ENCODE data around the gene DNER.
"Not testable (repeated sequence)": the region's sequence is repeated elsewhere in the genome, so short reads cannot be mapped to it uniquely, and the experiment has no call there.

The DNER gene, protein sequence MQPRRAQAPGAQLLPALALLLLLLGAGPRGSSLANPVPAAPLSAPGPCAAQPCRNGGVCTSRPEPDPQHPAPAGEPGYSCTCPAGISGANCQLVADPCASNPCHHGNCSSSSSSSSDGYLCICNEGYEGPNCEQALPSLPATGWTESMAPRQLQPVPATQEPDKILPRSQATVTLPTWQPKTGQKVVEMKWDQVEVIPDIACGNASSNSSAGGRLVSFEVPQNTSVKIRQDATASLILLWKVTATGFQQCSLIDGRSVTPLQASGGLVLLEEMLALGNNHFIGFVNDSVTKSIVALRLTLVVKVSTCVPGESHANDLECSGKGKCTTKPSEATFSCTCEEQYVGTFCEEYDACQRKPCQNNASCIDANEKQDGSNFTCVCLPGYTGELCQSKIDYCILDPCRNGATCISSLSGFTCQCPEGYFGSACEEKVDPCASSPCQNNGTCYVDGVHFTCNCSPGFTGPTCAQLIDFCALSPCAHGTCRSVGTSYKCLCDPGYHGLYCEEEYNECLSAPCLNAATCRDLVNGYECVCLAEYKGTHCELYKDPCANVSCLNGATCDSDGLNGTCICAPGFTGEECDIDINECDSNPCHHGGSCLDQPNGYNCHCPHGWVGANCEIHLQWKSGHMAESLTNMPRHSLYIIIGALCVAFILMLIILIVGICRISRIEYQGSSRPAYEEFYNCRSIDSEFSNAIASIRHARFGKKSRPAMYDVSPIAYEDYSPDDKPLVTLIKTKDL

GRCh38 chr2:229714080-229714735 is at the start of gene DNER:
DNER (minus strand) TSS chr2:229714555; CDS start chr2:229714423, 132 bp downstream.
- Histone ChIP-seq H3K9ac (ENCODE audit: low read length) (peak within 1 kb of the TSS; percentile 15), H3K27ac (ENCODE audit: low read depth, low read length) (no peak within 1 kb of the TSS), H3K36me3 (ENCODE audit: control insufficient read depth, insufficient read depth, low read length) (no peaks in the 10 kb centered on the region), H3K4me1 (ENCODE audit: control insufficient read depth, insufficient read depth, low read length) (peaks cover 4% of the 10 kb centered on the region), H3K9me3 (ENCODE audit: control insufficient read depth, insufficient read depth, low read depth, low read length) (no peaks in the 10 kb centered on the region), H3K27me3 (ENCODE audit: control insufficient read depth, insufficient read depth, low read length) (peaks cover 93% of the 10 kb centered on the region), H3K4me3 (ENCODE audit: low read depth, low read length) (peak within 1 kb of the TSS; percentile 79)

GRCh38 chr2:229761663-229762062 is 47.3 kb upstream of the DNER start:
- Histone ChIP-seq H3K4me1 (ENCODE audit: control insufficient read depth, insufficient read depth, low read length) (peaks cover 10% of the 10 kb centered on the region; the same call in 1 of the 2 replicates), H3K36me3 (ENCODE audit: control insufficient read depth, insufficient read depth, low read length) (peaks cover 29% of the 10 kb centered on the region), H3K4me3 (ENCODE audit: low read depth, low read length) (no peak overlapping the region), H3K9me3 (ENCODE audit: control insufficient read depth, insufficient read depth, low read depth, low read length) (no peaks in the 10 kb centered on the region), H3K27ac (ENCODE audit: low read depth, low read length) (no peak overlapping the region), H3K27me3 (ENCODE audit: control insufficient read depth, insufficient read depth, low read length) (no peaks in the 10 kb centered on the region), H3K9ac (ENCODE audit: low read length) (no peak overlapping the region)

GRCh38 chr2:229757462-229757861 is 43.1 kb upstream of the DNER start:
- H3K27ac ChIP-seq (ENCODE audit: low read depth, low read length); H3K27me3 ChIP-seq (ENCODE audit: control insufficient read depth, insufficient read depth, low read length); H3K9me3 ChIP-seq (ENCODE audit: control insufficient read depth, insufficient read depth, low read depth, low read length); H3K9ac ChIP-seq (ENCODE audit: low read length); H3K36me3 ChIP-seq (ENCODE audit: control insufficient read depth, insufficient read depth, low read length); H3K4me3 ChIP-seq (ENCODE audit: low read depth, low read length); H3K4me1 ChIP-seq (ENCODE audit: control insufficient read depth, insufficient read depth, low read length): not testable (repeated sequence)

DNA sequence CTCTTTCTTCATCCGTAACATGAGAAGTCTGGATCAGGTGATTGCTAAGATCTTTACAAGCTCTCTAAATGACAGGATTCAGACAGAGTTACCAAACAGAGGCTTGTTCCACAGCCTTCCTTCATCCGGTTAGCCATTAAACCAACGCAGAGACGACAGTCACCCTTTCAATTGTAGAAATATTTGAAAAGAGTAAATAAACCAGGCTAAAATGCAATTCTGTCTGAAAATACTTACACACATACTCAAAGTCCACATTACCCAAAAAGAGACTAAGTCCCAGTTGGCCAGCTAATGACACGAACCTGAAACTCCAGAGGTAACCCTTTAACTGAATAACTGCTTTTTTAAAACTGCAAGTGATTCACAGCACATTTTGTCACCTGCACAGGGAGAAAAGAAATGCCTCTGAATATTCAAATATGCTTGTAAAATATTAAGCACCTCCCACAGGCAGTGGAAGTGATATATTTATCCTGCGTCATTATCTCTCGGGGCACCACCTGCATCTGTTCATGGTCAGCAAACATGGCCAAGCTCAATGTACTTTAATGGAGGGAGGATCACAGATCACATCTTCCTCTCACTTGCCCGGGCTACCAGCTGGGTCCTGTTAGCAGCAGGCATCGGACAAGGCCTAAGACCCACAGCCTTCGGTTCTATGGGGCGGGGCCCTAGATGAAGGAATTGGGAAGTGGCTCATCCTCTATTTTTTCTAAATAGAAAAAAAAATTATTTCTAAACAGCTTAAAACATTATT is 38.8 kb upstream of the DNER start:
- H3K36me3 ChIP-seq (ENCODE audit: control insufficient read depth, insufficient read depth, low read length) = no peaks in the 10 kb centered on the region
- H3K4me3 ChIP-seq (ENCODE audit: low read depth, low read length) = no peak overlapping the region
- H3K27me3 ChIP-seq (ENCODE audit: control insufficient read depth, insufficient read depth, low read length) = no peaks in the 10 kb centered on the region
- H3K27ac ChIP-seq (ENCODE audit: low read depth, low read length) = no peak overlapping the region
- H3K9me3 ChIP-seq (ENCODE audit: control insufficient read depth, insufficient read depth, low read depth, low read length) = no peaks in the 10 kb centered on the region
- H3K9ac ChIP-seq (ENCODE audit: low read length) = no peak overlapping the region
- no peaks in the 10 kb centered on the region for H3K4me1 ChIP-seq (ENCODE audit: control insufficient read depth, insufficient read depth, low read length)

GRCh38 chr2:229749779-229750178 is 35.4 kb upstream of the DNER start:
- H3K27me3 ChIP-seq (ENCODE audit: control insufficient read depth, insufficient read depth, low read length) = no peaks in the 10 kb centered on the region
- H3K36me3 ChIP-seq (ENCODE audit: control insufficient read depth, insufficient read depth, low read length) = no peaks in the 10 kb centered on the region
- H3K27ac ChIP-seq (ENCODE audit: low read depth, low read length) = no peak overlapping the region
- no peaks in the 10 kb centered on the region for H3K4me1 ChIP-seq (ENCODE audit: control insufficient read depth, insufficient read depth, low read length)
- H3K4me3 ChIP-seq (ENCODE audit: low read depth, low read length) = no peak overlapping the region
- no peaks in the 10 kb centered on the region; the same call in 1 of the 2 replicates for H3K9me3 ChIP-seq (ENCODE audit: control insufficient read depth, insufficient read depth, low read depth, low read length)
- H3K9ac ChIP-seq (ENCODE audit: low read length) = no peak overlapping the region

GRCh38 chr2:229748950-229749349 is 34.6 kb upstream of the DNER start:
- Histone ChIP-seq H3K9ac (ENCODE audit: low read length) (no peak overlapping the region), H3K27me3 (ENCODE audit: control insufficient read depth, insufficient read depth, low read length) (no peaks in the 10 kb centered on the region), H3K4me1 (ENCODE audit: control insufficient read depth, insufficient read depth, low read length) (no peaks in the 10 kb centered on the region), H3K4me3 (ENCODE audit: low read depth, low read length) (no peak overlapping the region), H3K9me3 (ENCODE audit: control insufficient read depth, insufficient read depth, low read depth, low read length) (no peaks in the 10 kb centered on the region; the same call in 1 of the 2 replicates), H3K36me3 (ENCODE audit: control insufficient read depth, insufficient read depth, low read length) (no peaks in the 10 kb centered on the region), H3K27ac (ENCODE audit: low read depth, low read length) (no peak overlapping the region)

DNA sequence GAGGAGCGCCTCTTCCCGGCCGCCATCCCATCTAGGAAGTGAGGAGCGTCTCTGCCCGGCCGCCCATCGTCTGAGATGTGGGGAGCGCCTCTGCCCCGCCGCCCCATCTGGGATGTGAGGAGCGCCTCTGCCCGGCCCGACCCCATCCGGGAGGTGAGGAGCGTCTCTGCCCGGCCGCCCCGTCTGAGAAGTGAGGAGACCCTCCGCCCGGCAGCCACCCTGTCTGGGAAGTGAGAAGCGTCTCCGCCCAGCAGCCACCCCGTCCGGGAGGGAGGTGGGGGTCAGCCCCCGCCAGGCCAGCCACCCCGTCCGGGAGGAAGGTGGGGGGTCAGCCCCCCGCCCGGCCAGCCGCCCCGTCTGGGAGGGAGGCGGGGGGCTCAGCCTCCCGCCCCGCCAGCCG is 28.3 kb upstream of the DNER start:
- not testable (repeated sequence) for H3K4me3 ChIP-seq (ENCODE audit: low read depth, low read length); H3K4me1 ChIP-seq (ENCODE audit: control insufficient read depth, insufficient read depth, low read length); H3K36me3 ChIP-seq (ENCODE audit: control insufficient read depth, insufficient read depth, low read length); H3K27ac ChIP-seq (ENCODE audit: low read depth, low read length); H3K9ac ChIP-seq (ENCODE audit: low read length); H3K27me3 ChIP-seq (ENCODE audit: control insufficient read depth, insufficient read depth, low read length)
- peaks cover 25% of the 10 kb centered on the region for H3K9me3 ChIP-seq (ENCODE audit: control insufficient read depth, insufficient read depth, low read depth, low read length)

- Histone ChIP-seq H3K9me3 (ENCODE audit: control insufficient read depth, insufficient read depth, low read depth, low read length) (peaks cover 35% of the 10 kb centered on the region), H3K27ac (ENCODE audit: low read depth, low read length) (no peak overlapping the region), H3K4me1 (ENCODE audit: control insufficient read depth, insufficient read depth, low read length) (no peaks in the 10 kb centered on the region; the same call in 1 of the 2 replicates), H3K36me3 (ENCODE audit: control insufficient read depth, insufficient read depth, low read length) (no peaks in the 10 kb centered on the region; the same call in 1 of the 2 replicates), H3K27me3 (ENCODE audit: control insufficient read depth, insufficient read depth, low read length) (no peaks in the 10 kb centered on the region), H3K9ac (ENCODE audit: low read length) (no peak overlapping the region), H3K4me3 (ENCODE audit: low read depth, low read length) (no peak overlapping the region)
Measured at GRCh38 chr2:229740279-229740678, 25.9 kb upstream of the DNER start.

DNA sequence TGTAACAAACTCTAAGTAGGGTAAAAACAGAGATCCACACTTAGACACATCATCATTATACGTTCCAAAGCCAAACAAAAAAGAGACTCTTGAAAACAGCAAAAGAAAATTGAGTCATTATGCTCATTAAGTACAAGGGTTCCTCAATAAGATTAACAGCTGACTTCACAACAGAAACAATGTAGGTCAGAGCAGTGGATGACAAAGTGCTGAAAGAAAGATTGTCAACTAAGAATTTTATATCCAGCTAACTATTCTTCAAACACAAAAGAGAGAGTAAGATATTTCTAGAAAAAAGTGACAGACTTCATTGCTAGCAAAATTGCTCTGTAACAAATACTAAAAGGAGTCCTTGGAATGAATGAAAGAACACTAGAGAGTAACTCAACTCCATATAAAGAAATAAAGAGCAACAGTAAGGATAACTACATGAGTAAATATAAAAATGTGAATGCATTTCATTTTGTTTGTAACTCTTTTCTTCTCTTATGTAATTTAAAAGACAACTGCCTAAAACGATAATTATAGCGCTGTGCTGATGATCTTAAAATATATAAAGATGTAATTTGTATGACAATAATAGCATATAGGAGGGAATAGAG is 23.8 kb upstream of the DNER start:
- peaks cover 35% of the 10 kb centered on the region for H3K9me3 ChIP-seq (ENCODE audit: control insufficient read depth, insufficient read depth, low read depth, low read length)
- no peak overlapping the region for H3K9ac ChIP-seq (ENCODE audit: low read length)
- H3K36me3 ChIP-seq (ENCODE audit: control insufficient read depth, insufficient read depth, low read length) = no peaks in the 10 kb centered on the region; the same call in 1 of the 2 replicates
- H3K4me3 ChIP-seq (ENCODE audit: low read depth, low read length) = no peak overlapping the region
- no peaks in the 10 kb centered on the region for H3K27me3 ChIP-seq (ENCODE audit: control insufficient read depth, insufficient read depth, low read length)
- no peak overlapping the region for H3K27ac ChIP-seq (ENCODE audit: low read depth, low read length)
- H3K4me1 ChIP-seq (ENCODE audit: control insufficient read depth, insufficient read depth, low read length) = peaks cover 16% of the 10 kb centered on the region

DNA sequence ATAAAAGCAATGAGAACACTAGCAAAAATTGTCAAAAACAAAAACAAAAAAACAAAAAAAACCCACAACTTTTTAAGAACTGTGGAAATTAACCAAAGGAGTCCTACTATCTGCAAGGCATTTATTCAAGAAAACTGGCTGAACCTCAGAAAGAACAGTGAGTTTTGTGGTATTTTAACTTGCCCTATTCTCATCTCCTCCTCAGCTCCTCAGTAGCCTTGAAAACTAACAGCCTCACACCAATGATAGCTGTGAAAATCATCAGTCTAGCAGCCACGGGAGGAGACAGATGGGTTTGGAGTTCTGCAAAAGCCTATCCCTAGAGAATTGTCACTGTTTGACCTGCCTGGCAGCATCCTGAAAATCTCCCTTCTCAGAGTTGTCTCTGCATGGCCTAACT is 20.1 kb upstream of the DNER start:
- H3K27me3 ChIP-seq (ENCODE audit: control insufficient read depth, insufficient read depth, low read length) = no peaks in the 10 kb centered on the region
- peak overlapping the region; percentile 57 for H3K27ac ChIP-seq (ENCODE audit: low read depth, low read length)
- H3K4me3 ChIP-seq (ENCODE audit: low read depth, low read length) = no peak overlapping the region
- H3K9ac ChIP-seq (ENCODE audit: low read length) = no peak overlapping the region
- H3K9me3 ChIP-seq (ENCODE audit: control insufficient read depth, insufficient read depth, low read depth, low read length) = peaks cover 24% of the 10 kb centered on the region
- H3K4me1 ChIP-seq (ENCODE audit: control insufficient read depth, insufficient read depth, low read length) = peaks cover 23% of the 10 kb centered on the region
- no peaks in the 10 kb centered on the region; the same call in 1 of the 2 replicates for H3K36me3 ChIP-seq (ENCODE audit: control insufficient read depth, insufficient read depth, low read length)
